ENCODE data around the gene VSTM4.

The VSTM4 gene

DNA sequence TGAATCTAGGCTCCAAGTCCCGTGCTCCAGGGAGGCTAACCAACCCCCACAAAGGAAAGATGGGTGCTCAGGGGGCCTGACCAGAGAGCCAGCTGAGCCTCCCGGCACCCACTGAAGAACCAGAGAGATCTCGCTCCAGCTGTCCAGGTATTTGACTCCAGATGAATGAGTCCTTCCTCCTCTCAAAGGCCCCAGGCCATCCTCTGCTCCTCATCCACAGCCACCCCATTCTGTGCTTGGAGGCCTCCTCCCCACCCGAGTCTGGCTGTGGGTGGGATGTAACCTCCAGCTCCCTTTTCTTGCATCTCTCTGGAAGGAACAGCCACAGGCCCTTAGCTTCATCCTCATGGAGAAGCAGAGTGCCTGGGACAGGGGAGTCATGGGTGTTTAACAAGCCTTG lies 44.6 kb downstream of the VSTM4 start:
- TF ChIP-seq, protein P1, sequence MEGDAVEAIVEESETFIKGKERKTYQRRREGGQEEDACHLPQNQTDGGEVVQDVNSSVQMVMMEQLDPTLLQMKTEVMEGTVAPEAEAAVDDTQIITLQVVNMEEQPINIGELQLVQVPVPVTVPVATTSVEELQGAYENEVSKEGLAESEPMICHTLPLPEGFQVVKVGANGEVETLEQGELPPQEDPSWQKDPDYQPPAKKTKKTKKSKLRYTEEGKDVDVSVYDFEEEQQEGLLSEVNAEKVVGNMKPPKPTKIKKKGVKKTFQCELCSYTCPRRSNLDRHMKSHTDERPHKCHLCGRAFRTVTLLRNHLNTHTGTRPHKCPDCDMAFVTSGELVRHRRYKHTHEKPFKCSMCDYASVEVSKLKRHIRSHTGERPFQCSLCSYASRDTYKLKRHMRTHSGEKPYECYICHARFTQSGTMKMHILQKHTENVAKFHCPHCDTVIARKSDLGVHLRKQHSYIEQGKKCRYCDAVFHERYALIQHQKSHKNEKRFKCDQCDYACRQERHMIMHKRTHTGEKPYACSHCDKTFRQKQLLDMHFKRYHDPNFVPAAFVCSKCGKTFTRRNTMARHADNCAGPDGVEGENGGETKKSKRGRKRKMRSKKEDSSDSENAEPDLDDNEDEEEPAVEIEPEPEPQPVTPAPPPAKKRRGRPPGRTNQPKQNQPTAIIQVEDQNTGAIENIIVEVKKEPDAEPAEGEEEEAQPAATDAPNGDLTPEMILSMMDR (IDR thresholded peaks at IDR 0.05; ENCODE audit: low read depth, low read length), result no peak
- DNase-seq (ENCODE audit: low read depth in 2 of 2), result no peak
- no peak overlapping the region for H3K4me3 ChIP-seq (replicated peaks in 1 of 2; ENCODE audit: low read depth in 2 of 2, low read length in 2 of 2)

DNA sequence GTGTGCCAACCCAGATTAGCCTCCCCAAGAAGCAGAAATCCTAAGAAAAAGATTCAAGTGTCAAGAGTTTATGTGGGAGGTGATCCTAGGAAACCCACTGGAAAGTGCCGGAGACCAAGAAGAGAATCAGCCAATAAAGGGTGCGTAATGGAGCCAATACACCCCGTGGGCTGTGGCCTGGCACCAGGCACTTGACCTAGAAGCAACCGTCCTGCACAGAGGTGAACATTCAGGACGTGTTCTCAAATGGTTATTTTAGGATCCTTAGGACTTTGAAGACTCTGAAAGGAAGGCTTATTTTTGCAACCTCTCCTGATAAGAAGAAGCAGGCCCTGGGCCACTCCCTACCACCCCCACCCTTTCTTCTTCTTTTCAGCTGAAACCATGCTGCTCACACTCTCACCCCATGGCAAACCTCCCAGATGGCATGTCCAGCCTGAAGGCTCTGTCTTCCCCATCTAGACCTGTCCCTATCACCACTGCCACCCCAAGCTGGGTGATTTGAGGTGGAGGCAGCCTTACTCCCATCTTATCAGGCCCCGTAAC lies 46.6 kb downstream of the VSTM4 start:
- H3K4me3 ChIP-seq (replicated peaks in 1 of 2; ENCODE audit: low read depth in 2 of 2, low read length in 2 of 2), result no peak overlapping the region
- DNase-seq (ENCODE audit: low read depth in 2 of 2), result no peak
- TF ChIP-seq, protein P1 (IDR thresholded peaks at IDR 0.05; ENCODE audit: low read depth, low read length), result no peak

DNA sequence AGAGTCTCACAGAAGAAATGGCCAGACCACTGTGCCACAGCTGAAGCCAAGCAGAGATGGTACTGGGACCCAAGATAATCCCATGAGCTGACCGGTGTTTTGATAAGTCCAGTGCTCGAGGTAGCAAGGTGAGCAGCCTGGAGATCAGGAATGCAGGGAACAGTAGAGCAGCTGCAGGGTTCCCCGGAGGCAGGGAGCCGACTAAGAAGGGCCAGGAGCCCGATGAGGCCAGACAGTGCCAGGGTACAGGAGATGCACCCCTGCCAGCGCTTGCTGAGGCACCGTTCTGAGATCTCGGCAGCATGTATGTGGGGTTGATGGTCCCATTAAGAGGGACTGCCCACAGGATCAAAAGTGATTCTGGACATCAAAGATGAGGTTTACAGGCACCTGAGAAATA lies 47.1 kb downstream of the VSTM4 start:
- no peak for DNase-seq (ENCODE audit: low read depth in 2 of 2)
- H3K4me3 ChIP-seq (replicated peaks in 1 of 2; ENCODE audit: low read depth in 2 of 2, low read length in 2 of 2), result no peak overlapping the region
- TF ChIP-seq, protein P1 (IDR thresholded peaks at IDR 0.05; ENCODE audit: low read depth, low read length), result no peak

DNA sequence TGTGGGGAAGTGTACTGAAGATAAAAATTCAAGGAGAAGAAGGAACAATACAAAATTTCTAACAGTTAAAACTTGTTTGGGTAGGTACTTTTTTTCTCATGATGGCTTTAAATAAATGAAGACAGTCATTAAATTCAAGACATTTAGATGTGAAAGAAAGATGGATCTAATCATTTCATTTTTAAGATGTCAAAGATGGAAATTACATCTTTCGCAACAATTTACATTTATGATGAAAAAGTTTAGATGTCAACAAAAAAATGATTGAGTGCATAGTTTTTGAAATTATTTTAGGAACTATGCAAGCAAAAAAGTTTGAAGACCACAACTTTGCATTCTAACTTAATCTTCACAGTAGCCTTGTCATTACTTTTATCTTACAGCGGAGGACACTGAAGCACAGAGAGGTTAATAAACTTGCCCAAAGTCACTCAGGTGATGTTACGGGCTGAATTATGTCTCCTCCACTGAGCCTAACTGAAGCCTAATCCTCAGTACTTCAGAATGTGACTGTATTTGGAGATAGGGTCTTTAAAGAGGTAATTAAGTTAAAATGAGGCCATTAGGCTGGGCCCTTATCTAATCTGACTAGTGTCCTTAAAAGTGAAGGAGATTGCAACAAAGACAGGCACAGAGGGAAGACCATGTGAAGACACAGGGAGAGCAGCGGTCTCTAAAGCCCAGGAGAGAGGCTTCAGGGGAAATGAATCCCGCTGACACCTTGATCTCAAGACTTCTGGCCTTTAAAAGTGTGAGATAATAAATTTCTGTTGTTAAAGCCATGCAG lies 48.2 kb downstream of the VSTM4 start:
- TF ChIP-seq, protein P1 (IDR thresholded peaks at IDR 0.05; ENCODE audit: low read depth, low read length), result no peak
- no peak for DNase-seq (ENCODE audit: low read depth in 2 of 2)
- no peak overlapping the region for H3K4me3 ChIP-seq (replicated peaks in 1 of 2; ENCODE audit: low read depth in 2 of 2, low read length in 2 of 2)

DNA sequence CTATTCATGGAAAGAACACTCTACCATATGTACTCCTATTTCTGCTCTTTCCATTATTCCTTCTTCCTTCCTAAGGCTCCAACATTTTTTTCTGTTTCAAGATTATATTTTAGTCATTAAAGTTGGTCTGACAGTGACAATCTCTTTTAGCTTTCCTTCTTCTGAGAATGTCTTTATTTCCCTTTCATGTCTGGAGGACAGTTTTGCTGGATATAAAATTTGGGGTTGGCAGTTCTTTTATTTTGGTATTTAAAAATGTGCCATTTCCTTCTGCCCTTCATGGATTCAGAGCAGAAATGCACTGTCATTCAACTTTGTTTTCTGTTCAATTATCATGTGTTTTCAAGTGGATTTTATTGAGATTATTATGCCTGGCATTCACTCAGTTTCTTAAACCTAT lies 53.1 kb downstream of the VSTM4 start:
- DNase-seq (ENCODE audit: low read depth in 2 of 2), result no peak
- TF ChIP-seq, protein P1 (IDR thresholded peaks at IDR 0.05; ENCODE audit: low read depth, low read length), result no peak

DNA sequence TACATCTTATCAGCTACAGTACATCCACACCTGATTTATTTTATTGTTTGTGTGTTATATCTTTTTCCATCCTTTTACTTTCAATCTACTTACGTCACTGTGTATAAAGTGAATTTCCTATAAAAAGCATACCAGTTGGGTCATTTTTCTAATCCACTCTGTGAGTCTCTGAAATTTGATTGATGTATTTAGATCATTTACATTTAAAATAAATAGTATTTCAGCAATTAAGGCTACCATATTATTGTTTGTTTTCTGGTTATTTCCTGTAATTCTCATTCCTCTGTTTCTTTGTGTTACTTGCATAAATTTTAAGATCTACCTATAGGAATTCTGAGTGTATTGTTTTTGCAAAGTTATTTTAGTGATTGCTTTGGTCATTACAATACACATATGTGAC lies 53.7 kb downstream of the VSTM4 start:
- no peak overlapping the region for H3K4me3 ChIP-seq (replicated peaks in 1 of 2; ENCODE audit: low read depth in 2 of 2, low read length in 2 of 2)
- DNase-seq (ENCODE audit: low read depth in 2 of 2), result no peak
- TF ChIP-seq, protein P1 (IDR thresholded peaks at IDR 0.05; ENCODE audit: low read depth, low read length), result no peak

More for the DNA sequence above, 53.1 kb downstream of the VSTM4 start:
- no peak overlapping the region for H3K4me3 ChIP-seq (replicated peaks in 1 of 2; ENCODE audit: low read depth in 2 of 2, low read length in 2 of 2)

Data from cardiac fibroblast (primary cell).